NCI-H345 treated with DMSO at 0.1 percent for 48 hours (cell line): ENCODE results near the gene EXOC3.
"Not testable (repeated sequence)": the region's sequence is repeated elsewhere in the genome, so short reads cannot be mapped to it uniquely, and the experiment has no call there.

Source experiments
- DNase-seq: peaks from one replicate; lab custom pipeline; 2025; ENCODE audit not compliant: unreplicated experiment; lab: John Stamatoyannopoulos, UW

EXOC3 gene

GRCh38 chr5:442335-443238, at the start of gene EXOC3:
EXOC3 (plus strand) TSS chr5:443176; CDS start chr5:446206, 3,030 bp downstream.
- DNase-seq = peak; percentile 24

GRCh38 chr5:393846-394275, 49.1 kb upstream of the EXOC3 start:
- no peak for DNase-seq

- DNase-seq = no peak
Observed at GRCh38 chr5:394671-395155, 48.3 kb upstream of the EXOC3 start.

GRCh38 chr5:395156-395920, 47.6 kb upstream of the EXOC3 start:
- DNase-seq = no peak

GRCh38 chr5:395921-396530, 47.0 kb upstream of the EXOC3 start:
- DNase-seq = no peak

GRCh38 chr5:396531-396961, 46.4 kb upstream of the EXOC3 start:
- no peak for DNase-seq

GRCh38 chr5:398141-398474, 44.9 kb upstream of the EXOC3 start:
- not testable (repeated sequence) for DNase-seq

- DNase-seq = no peak
Observed at GRCh38 chr5:398475-399295, 44.3 kb upstream of the EXOC3 start.

GRCh38 chr5:399296-400281, 43.4 kb upstream of the EXOC3 start:
- DNase-seq = peak; percentile 93

GRCh38 chr5:400282-401145, 42.5 kb upstream of the EXOC3 start:
- DNase-seq = no peak

GRCh38 chr5:401146-402034, 41.6 kb upstream of the EXOC3 start:
- DNase-seq = no peak

GRCh38 chr5:402219-402614, 40.8 kb upstream of the EXOC3 start:
- DNase-seq = not testable (repeated sequence)

GRCh38 chr5:402615-403359, 40.2 kb upstream of the EXOC3 start:
- no peak for DNase-seq

GRCh38 chr5:403995-404394, 39.0 kb upstream of the EXOC3 start:
- DNase-seq = no peak

- DNase-seq = no peak
Observed at GRCh38 chr5:404666-405241, 38.2 kb upstream of the EXOC3 start.

- DNase-seq = no peak
Observed at GRCh38 chr5:405421-405820, 37.6 kb upstream of the EXOC3 start.
